ENCODE data around the gene MYOM3. TPM values are rescaled to one million over a fixed set of nuclear protein-coding genes. Genes with fewer than 3 reads are reported as not detected.

The MYOM3 gene
- total and polyA plus RNA-seq, 2 of the 4 experiments (the other 2 are of a cell fraction) = 0.03 TPM; not detected in 1

- DNase-seq = no peak
- peaks cover 1% of the 10 kb centered on the region; the same call in 1 of the 2 replicates for H3K4me1 ChIP-seq (ENCODE audit: control insufficient read depth, insufficient read depth, low read length)
- ChIA-PET CTCF (interaction anchor here (1.0 to 1.3 kb wide), 3 partner anchors 11 to 236 kb away, joined by 3 to 6 read pairs (median 4); no protein-coding TSS in a partner anchor), POLR2A (ENCODE audit: unreplicated experiment) (no interaction called here)
- H3K79me1 ChIP-seq (ENCODE audit: low read depth in 1 of 2, low read length in 2 of 2) = no peaks in the 10 kb centered on the region
- H3K9me3 ChIP-seq (ENCODE audit: control insufficient read depth, insufficient read depth, low read length) = no peaks in the 10 kb centered on the region
- H4K91ac ChIP-seq (ENCODE audit: insufficient read depth, low read depth, low read length) = no peak overlapping the region
- H3K14ac ChIP-seq (replicated peaks; ENCODE audit: low read depth, low read length) = no peak overlapping the region
- no TSS peak for BruUV-seq (replicated peaks)
- H2BK20ac ChIP-seq (ENCODE audit: low read depth, low read length) = no peak overlapping the region
- intact Hi-C loops (cut with micrococcal nuclease) = no loop called here
- H2BK120ac ChIP-seq (ENCODE audit: low read depth, low read length) = no peak overlapping the region
- peaks cover 68% of the 10 kb centered on the region for H3K27me3 ChIP-seq (ENCODE audit: control insufficient read depth, insufficient read depth, low read length)
- no peak overlapping the region for H3K18ac ChIP-seq (ENCODE audit: low read depth, low read length)
- H3K56ac ChIP-seq (ENCODE audit: extremely low read depth, insufficient read depth, low read length) = no peak overlapping the region
- peaks cover 2% of the 10 kb centered on the region; the same call in 1 of the 2 replicates for H3K9me1 ChIP-seq (ENCODE audit: insufficient read depth, low read length)
- no peak overlapping the region for H3K4me2 ChIP-seq (ENCODE audit: low read depth, low read length)
- H3K23ac ChIP-seq (ENCODE audit: low read depth, low read length) = no peak overlapping the region
- in situ Hi-C loops (cut with MboI; ENCODE audit: low sequenced_read_pairs) = no loop called here
- no peak overlapping the region for H3K9ac ChIP-seq (ENCODE audit: low read depth, low read length)
- H3K27ac ChIP-seq (ENCODE audit: insufficient read depth, low read length) = no peak overlapping the region
- H3K4me3 ChIP-seq (ENCODE audit: insufficient read depth, low read depth, low read length) = no peak overlapping the region
- TF ChIP-seq MAFK (IDR thresholded peaks at IDR 0.05; ENCODE audit: low read depth, low read length) (no peak), CTCF (conservative IDR thresholded peaks at IDR 0.05; ENCODE audit: low read depth, low read length) (no peak), RCOR1 (IDR thresholded peaks at IDR 0.05; ENCODE audit: insufficient replicate concordance, low read length) (no peak), RAD21 (IDR thresholded peaks at IDR 0.05; ENCODE audit: low read length) (no peak), USF2 (IDR thresholded peaks at IDR 0.05; ENCODE audit: low read depth, low read length) (no peak), ELK1 (IDR thresholded peaks at IDR 0.05; ENCODE audit: borderline replicate concordance, low read depth, low read length) (no peak), FOS (IDR thresholded peaks at IDR 0.05; ENCODE audit: low read depth, low read length) (no peak), BHLHE40 (IDR thresholded peaks at IDR 0.05; ENCODE audit: low read depth, low read length) (no peak), MXI1 (IDR thresholded peaks at IDR 0.05; ENCODE audit: borderline replicate concordance, low read depth, low read length) (no peak), CHD1 (IDR thresholded peaks at IDR 0.05; ENCODE audit: low read depth, low read length) (no peak), MAZ (IDR thresholded peaks at IDR 0.05; ENCODE audit: borderline replicate concordance, low read depth, low read length) (no peak)
- dilution Hi-C loops (cut with HindIII; ENCODE audit: low sequenced_read_pairs, unreplicated experiment) = no loop called here
- no peak overlapping the region for H2AK5ac ChIP-seq (ENCODE audit: low read depth, low read length)
- H4K20me1 ChIP-seq (ENCODE audit: insufficient read depth, low read length) = no peaks in the 10 kb centered on the region
- H2BK15ac ChIP-seq (ENCODE audit: low read depth, low read length) = no peak overlapping the region
- no peak for ATAC-seq (ENCODE audit: low read depth)
- no peak overlapping the region for H2AFZ ChIP-seq (replicated peaks; ENCODE audit: low read length, poor library complexity)
- no peak overlapping the region for H4K5ac ChIP-seq (ENCODE audit: low read depth, low read length)
- H3K36me3 ChIP-seq (ENCODE audit: control insufficient read depth, insufficient read depth, low read length) = no peaks in the 10 kb centered on the region
- 53% methylated on average over 5 of the region's 11 CpGs; no CpG with 5 or more reads in 1 of the 2 experiments for WGBS, 2 experiments (ENCODE audit: extremely low coverage in 2 of 2, insufficient read length in 1 of 2)
- H2BK5ac ChIP-seq (ENCODE audit: low read depth, low read length, poor library complexity, severe bottlenecking) = no peak overlapping the region
- no peak overlapping the region for H4K8ac ChIP-seq (ENCODE audit: low read depth in 2 of 2, low read length in 2 of 2)
- no peak overlapping the region for H3K4ac ChIP-seq (ENCODE audit: low read depth, low read length)
- no peak overlapping the region for H2AK9ac ChIP-seq (replicated peaks; ENCODE audit: low read depth, low read length, poor library complexity)
Measured at GRCh38 chr1:24155011-24155782, 43.3 kb upstream of the MYOM3 start.
